Smooth muscle cell (in vitro differentiated cells): ENCODE results near the gene GPATCH4. TPM values are rescaled to one million over a fixed set of nuclear protein-coding genes. Genes with fewer than 3 reads are reported as not detected.
"Not testable (repeated sequence)": the region's sequence is repeated elsewhere in the genome, so short reads cannot be mapped to it uniquely, and the experiment has no call there.

ENCODE experiments used
- DNase-seq: peaks from one replicate; lab custom pipeline; 2025; ENCODE audit not compliant: unreplicated experiment; lab: John Stamatoyannopoulos, UW
- H2AFZ ChIP-seq: fragments of 200-600 bp; sonication (generic); 2 replicates; pipeline ENCODE4 v1.6.0; 2016; ENCODE audit warnings: antibody characterized with exemption, low read depth, mild to moderate bottlenecking
- H3F3A ChIP-seq: fragments of 200-600 bp; sonication (generic); 2 replicates; pipeline ENCODE4 v1.6.0; 2017; ENCODE audit warnings: antibody characterized with exemption, low read depth
- H3K27ac ChIP-seq: fragments of 200-600 bp; sonication (generic); 2 replicates; pipeline ENCODE4 v1.5.1; 2016; ENCODE audit warnings: low read depth, mild to moderate bottlenecking
- H3K27me3 ChIP-seq: fragments of 200-600 bp; sonication (generic); 2 replicates; pipeline ENCODE4 v1.6.1; 2016; ENCODE audit warnings: low read depth, mild to moderate bottlenecking
- H3K36me3 ChIP-seq: fragments of 200-600 bp; sonication (generic); 2 replicates; pipeline ENCODE4 v1.5.1; 2016; ENCODE audit warnings: low read depth
- H3K4me1 ChIP-seq: fragments of 200-600 bp; sonication (generic); 2 replicates; pipeline ENCODE4 v1.5.1; 2016; ENCODE audit warnings: low read depth
- H3K4me2 ChIP-seq: fragments of 200-600 bp; sonication (generic); 2 replicates; pipeline ENCODE4 v1.6.0; 2016; ENCODE audit warnings: mild to moderate bottlenecking
- H3K4me3 ChIP-seq: fragments of 200-600 bp; sonication (generic); 2 replicates; pipeline ENCODE4 v1.5.1; 2016; ENCODE audit warnings: mild to moderate bottlenecking
- H3K79me2 ChIP-seq: fragments of 200-600 bp; sonication (generic); 2 replicates; pipeline ENCODE4 v1.6.0; 2016; ENCODE audit warnings: low read depth, mild to moderate bottlenecking
- H3K9ac ChIP-seq: fragments of 200-600 bp; sonication (generic); 2 replicates; pipeline ENCODE4 v1.6.0; 2016; ENCODE audit warnings: low read depth
- H3K9me3 ChIP-seq: fragments of 200-600 bp; sonication (generic); replicated peaks from 2 replicates; pipeline ENCODE4 v1.5.1; 2016; ENCODE audit warnings: low read depth
- H4K20me1 ChIP-seq: fragments of 200-600 bp; sonication (generic); 2 replicates; pipeline ENCODE4 v1.6.0; 2016; ENCODE audit warnings: low read depth
- CTCF ChIP-seq: fragments of 200-600 bp; sonication (generic); IDR thresholded peaks from 2 replicates; pipeline ENCODE4 v1.5.1; 2017; ENCODE audit warnings: borderline replicate concordance, mild to moderate bottlenecking, antibody characterized with exemption; ENCODE audit not compliant: insufficient read depth, poor library complexity, severe bottlenecking
- WGBS: methylation state at CpG from one replicate; pipeline ENCODE4 v1.1.7; 2016; ENCODE audit warnings: low lambda C conversion rate; 5-methylcytosine and 5-hydroxymethylcytosine counted together
- polyA plus RNA-seq: library from polyadenylated mRNA; unstranded; fragments of >200 nt; fragmentation: Nextera tagmentation; extraction: Ambion mirVana; gene quantifications from 2 replicates; pipeline ENCODE4 v1.2.1, GENCODE V29; 2016
- total RNA-seq: library from RNA; depleted of rRNA; stranded (reverse); fragments of >200 nt; gene quantifications from 2 replicates; pipeline ENCODE4 v1.2.3, GENCODE V29; 2014

The GPATCH4 gene
- total and polyA plus RNA-seq, 2 experiments from 2014 or later = 11.9 to 19.9 TPM

- H3F3A ChIP-seq = no peaks in the 10 kb centered on the region
- H3K79me2 ChIP-seq = no peaks in the 10 kb centered on the region
- no peak overlapping the region for H3K9ac ChIP-seq
- no peaks in the 10 kb centered on the region for H3K27me3 ChIP-seq
- no peaks in the 10 kb centered on the region for H3K9me3 ChIP-seq
- H3K36me3 ChIP-seq = no peaks in the 10 kb centered on the region
- no peak for DNase-seq
- no peaks in the 10 kb centered on the region for H3K4me1 ChIP-seq
- H4K20me1 ChIP-seq = no peaks in the 10 kb centered on the region
- no peak for TF ChIP-seq CTCF
- no peak overlapping the region for H3K27ac ChIP-seq
- H3K4me2 ChIP-seq = no peak overlapping the region
- no peak overlapping the region for H2AFZ ChIP-seq
- 75% methylated on average over 2 of the region's 2 CpGs for WGBS
- H3K4me3 ChIP-seq = no peak overlapping the region
Observed at GRCh38 chr1:156555715-156556114, 45.6 kb downstream of the GPATCH4 start.

- H3K4me1 ChIP-seq = no peaks in the 10 kb centered on the region
- no peak for TF ChIP-seq CTCF
- H3K27me3 ChIP-seq = no peaks in the 10 kb centered on the region
- no peaks in the 10 kb centered on the region for H3K9me3 ChIP-seq
- H3K4me3 ChIP-seq = no peak overlapping the region
- H3F3A ChIP-seq = no peaks in the 10 kb centered on the region
- WGBS = 85% methylated on average over 8 of the region's 8 CpGs
- H3K79me2 ChIP-seq = no peaks in the 10 kb centered on the region
- no peak overlapping the region for H3K27ac ChIP-seq
- no peaks in the 10 kb centered on the region for H4K20me1 ChIP-seq
- no peak overlapping the region for H3K4me2 ChIP-seq
- DNase-seq = no peak
- H2AFZ ChIP-seq = no peak overlapping the region
- no peak overlapping the region for H3K9ac ChIP-seq
- no peaks in the 10 kb centered on the region for H3K36me3 ChIP-seq
Observed at GRCh38 chr1:156554971-156555370, 46.3 kb downstream of the GPATCH4 start.

- Histone ChIP-seq H3K9ac (no peak overlapping the region), H3K9me3 (no peaks in the 10 kb centered on the region), H3K27me3 (no peaks in the 10 kb centered on the region), H3K4me2 (no peak overlapping the region), H2AFZ (no peak overlapping the region), H3K36me3 (no peaks in the 10 kb centered on the region), H3F3A (no peaks in the 10 kb centered on the region), H4K20me1 (no peaks in the 10 kb centered on the region), H3K27ac (no peak overlapping the region), H3K79me2 (no peaks in the 10 kb centered on the region), H3K4me3 (no peak overlapping the region), H3K4me1 (no peaks in the 10 kb centered on the region)
- no peak for TF ChIP-seq CTCF
- WGBS = 97% methylated on average over 6 of the region's 6 CpGs
- DNase-seq = no peak
Observed at GRCh38 chr1:156553860-156554485, 47.3 kb downstream of the GPATCH4 start.

GRCh38 chr1:156552937-156553336 is 48.3 kb downstream of the GPATCH4 start:
- H3F3A ChIP-seq, H2AFZ ChIP-seq, DNase-seq, H3K79me2 ChIP-seq, H3K27ac ChIP-seq, H3K27me3 ChIP-seq, H3K4me1 ChIP-seq, H3K9me3 ChIP-seq, H3K4me3 ChIP-seq, H3K4me2 ChIP-seq, H3K9ac ChIP-seq, H4K20me1 ChIP-seq, H3K36me3 ChIP-seq: not testable (repeated sequence)
- WGBS = 87% methylated on average over 4 of the region's 4 CpGs
